Liver (tissue), 9 donors: ENCODE measurements around the gene OSBPL10. TPM values are rescaled to one million over a fixed set of nuclear protein-coding genes. Genes with fewer than 3 reads are reported as not detected.

Experiments
- DNase-seq: peaks from one replicate; pipeline ENCODE4 v3.0.0-alpha.2; 2017; ENCODE audit warnings: low spot score
- H3K27ac ChIP-seq, 2 donors: one replicate each; pipeline ENCODE4 v1.7.0; 2013; ENCODE audit warnings: inconsistent platforms in 2 of 2, low read length in 2 of 2, control low read depth in 1 of 2, low read depth in 1 of 2, mild to moderate bottlenecking in 1 of 2
- H3K27me3 ChIP-seq, 4 donors: one replicate each; pipeline versions ENCODE4 v1.6.1 to v1.7.0; 2013; ENCODE audit warnings: low read length in 3 of 4, inconsistent platforms in 1 of 4, mild to moderate bottlenecking in 1 of 4, moderate library complexity in 1 of 4; ENCODE audit not compliant: control insufficient read depth in 4 of 4, insufficient read depth in 4 of 4
- H3K36me3 ChIP-seq, 4 donors: one replicate each; pipeline versions ENCODE4 v1.6.1 to v1.7.0; 2013; ENCODE audit warnings: low read length in 3 of 4, mild to moderate bottlenecking in 3 of 4, low read depth in 1 of 4, moderate library complexity in 1 of 4; ENCODE audit not compliant: control insufficient read depth in 4 of 4, insufficient read depth in 3 of 4
- H3K4me1 ChIP-seq, 4 donors: one replicate each; pipeline versions ENCODE4 v1.6.1 to v1.7.0; 2013; ENCODE audit warnings: low read length in 3 of 4, mild to moderate bottlenecking in 3 of 4, moderate library complexity in 1 of 4; ENCODE audit not compliant: control insufficient read depth in 4 of 4, insufficient read depth in 4 of 4
- H3K4me3 ChIP-seq, 3 donors: one replicate each; pipeline versions ENCODE4 v1.6.1 to v1.7.0; 2013; ENCODE audit warnings: low read length in 3 of 3, control low read depth in 1 of 3, low read depth in 1 of 3, mild to moderate bottlenecking in 1 of 3
- H3K9ac ChIP-seq, 2 donors: one replicate each; pipeline ENCODE4 v1.7.0; 2013; ENCODE audit warnings: low read length in 2 of 2, mild to moderate bottlenecking in 2 of 2, moderate library complexity in 2 of 2, control low read depth in 1 of 2, low read depth in 1 of 2
- H3K9me3 ChIP-seq, 4 donors: one replicate each; pipeline versions ENCODE4 v1.6.1 to v1.7.0; 2013; ENCODE audit warnings: low read length in 3 of 4; ENCODE audit not compliant: control insufficient read depth in 4 of 4
- EGR1 ChIP-seq, 2 donors: IDR thresholded peaks; 2 replicates each; pipeline ENCODE4 v1.6.1; 2016 to 2018; ENCODE audit warnings: antibody characterized with exemption in 2 of 2, low read depth in 2 of 2
- FOXA1 ChIP-seq: IDR thresholded peaks from 2 replicates; pipeline ENCODE4 v1.6.1; 2016; ENCODE audit warnings: antibody characterized with exemption
- FOXA2 ChIP-seq: IDR thresholded peaks from 2 replicates; pipeline ENCODE4 v1.6.1; 2016; ENCODE audit warnings: antibody characterized with exemption
- GABPA ChIP-seq, 2 donors: IDR thresholded peaks in 1 of 2; conservative IDR thresholded peaks in 1 of 2; 2 replicates each; pipeline ENCODE4 v1.6.1; 2016; ENCODE audit warnings: antibody characterized with exemption in 2 of 2, mild to moderate bottlenecking in 1 of 2, moderate library complexity in 1 of 2
- HNF4A ChIP-seq, 2 donors: conservative IDR thresholded peaks; 2 replicates each; pipeline ENCODE4 v1.6.1; 2016; ENCODE audit warnings: antibody characterized with exemption in 2 of 2, mild to moderate bottlenecking in 2 of 2
- HNF4G ChIP-seq: IDR thresholded peaks from 2 replicates; pipeline ENCODE4 v1.6.1; 2016; ENCODE audit warnings: antibody characterized with exemption
- JUND ChIP-seq, 2 donors: IDR thresholded peaks; 2 replicates each; pipeline ENCODE4 v1.6.1; 2016; ENCODE audit warnings: antibody characterized with exemption in 2 of 2
- MAX ChIP-seq: IDR thresholded peaks from 2 replicates; pipeline ENCODE4 v1.6.1; 2016; ENCODE audit warnings: antibody characterized with exemption
- NR2F2 ChIP-seq: IDR thresholded peaks from 2 replicates; pipeline ENCODE4 v1.6.1; 2016; ENCODE audit warnings: antibody characterized with exemption
- RAD21 ChIP-seq, 2 donors: IDR thresholded peaks; 2 replicates each; pipeline ENCODE4 v1.6.1; 2016; ENCODE audit warnings: antibody characterized with exemption in 2 of 2, mild to moderate bottlenecking in 2 of 2
- RXRA ChIP-seq, 2 donors: IDR thresholded peaks; 2 replicates each; pipeline ENCODE4 v1.6.1; 2017 to 2018; ENCODE audit warnings: antibody characterized with exemption in 2 of 2, mild to moderate bottlenecking in 1 of 2
- SP1 ChIP-seq: IDR thresholded peaks from 2 replicates; pipeline ENCODE4 v1.6.1; 2018; ENCODE audit warnings: antibody characterized with exemption, mild to moderate bottlenecking
- TAF1 ChIP-seq: conservative IDR thresholded peaks from 2 replicates; pipeline ENCODE4 v1.6.1; 2016; ENCODE audit warnings: antibody characterized with exemption, mild to moderate bottlenecking
- YY1 ChIP-seq: IDR thresholded peaks from 2 replicates; pipeline ENCODE4 v1.6.1; 2016; ENCODE audit warnings: antibody characterized with exemption, mild to moderate bottlenecking
- WGBS: extraction: QIAGEN DNeasy Blood & Tissue Kit; methylation state at CpG from one replicate; pipeline ENCODE4 v1.1.7; 2013; 5-methylcytosine and 5-hydroxymethylcytosine counted together
- polyA plus RNA-seq, 2 donors: library from polyadenylated mRNA; stranded (reverse) in 1 of 2; unstranded in 1 of 2; fragments of 200-250 nt in 1 of 2; fragments of >200 nt in 1 of 2; fragmentation: Nextera tagmentation in 1 of 2; extraction: Ambion mirVana in 1 of 2; gene quantifications; one replicate each; pipeline versions ENCODE4 v1.2.1 to v1.2.3, GENCODE V29; 2013 to 2015
- total RNA-seq, 2 donors: library from RNA; depleted of rRNA; stranded (reverse); fragments of >200 nt; gene quantifications; one replicate each; pipeline ENCODE4 v1.2.3, GENCODE V29; 2014
- TF ChIP-seq, protein P1 (sequence below): IDR thresholded peaks from 2 replicates; pipeline ENCODE4 v1.6.1; 2016; ENCODE audit warnings: antibody characterized with exemption
- TF ChIP-seq, protein P2 (sequence below): IDR thresholded peaks from 2 replicates; pipeline ENCODE4 v1.6.1; 2016; ENCODE audit warnings: antibody characterized with exemption
- TF ChIP-seq, protein P3 (sequence below): fragments of 150-350 bp; IDR thresholded peaks from 2 replicates; pipeline ENCODE4 v1.5.1; 2017; ENCODE audit warnings: improper control_type of control experiment, low read depth, low read length; ENCODE audit not compliant: missing input control
- TF ChIP-seq, protein P4 (sequence below): IDR thresholded peaks from 2 replicates; pipeline ENCODE4 v1.6.1; 2016; ENCODE audit warnings: antibody characterized with exemption, mild to moderate bottlenecking
- donor health status: healthy.
- donor health status: healthy.
- donor health status: healthy.
- donor health status: healthy.
- donor health status: healthy.

The OSBPL10 gene
- total and polyA plus RNA-seq, 4 donors = 0.75 to 4.0 (median 1.7) TPM

DNA sequence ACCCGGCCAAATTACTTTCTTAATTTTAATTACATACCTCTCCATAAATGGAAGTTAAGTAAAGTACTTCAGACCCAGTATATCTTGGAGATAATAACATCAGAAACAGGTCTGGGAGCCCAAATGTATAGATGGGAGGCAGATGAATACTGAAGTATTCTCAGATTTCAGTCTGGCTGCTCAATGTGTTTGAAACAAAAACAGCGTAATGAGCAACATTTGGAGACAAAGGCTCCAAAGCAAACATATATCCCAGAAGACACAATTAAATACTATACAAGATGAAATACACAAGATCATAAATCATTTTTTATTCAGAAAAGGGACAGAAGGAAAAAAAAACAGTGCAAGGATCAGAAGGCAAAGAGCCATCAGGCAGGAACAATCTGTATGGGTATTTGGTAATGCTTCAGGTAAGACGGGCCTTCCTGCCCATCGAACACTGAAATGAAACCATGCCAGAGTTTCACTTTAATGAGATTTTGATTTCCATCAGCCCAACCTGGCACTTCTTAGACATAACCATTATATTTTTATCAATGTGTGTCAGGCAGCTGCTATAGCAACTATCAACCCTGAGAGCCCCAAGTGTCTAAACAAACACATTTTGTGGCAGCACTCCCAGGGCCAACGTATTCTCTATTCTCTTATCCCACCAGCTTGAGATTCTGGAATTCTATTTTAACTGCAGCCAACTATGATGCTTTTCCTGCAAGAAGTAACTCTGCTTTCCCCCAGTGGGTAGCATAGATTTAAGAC, 237.6 kb downstream of the OSBPL10 start (continued):
- no peak for TF ChIP-seq RXRA (IDR thresholded peaks at IDR 0.05)
- TF ChIP-seq HNF4A (conservative IDR thresholded peaks at IDR 0.05) = no peak
- no peak for TF ChIP-seq SP1
- no peak for TF ChIP-seq YY1
- TF ChIP-seq NR2F2 = no peak
- TF ChIP-seq HNF4G = no peak
- TF ChIP-seq JUND (IDR thresholded peaks at IDR 0.05) = no peak
- TF ChIP-seq FOXA2 = no peak
- TF ChIP-seq TAF1 = no peak
- TF ChIP-seq, protein P1, sequence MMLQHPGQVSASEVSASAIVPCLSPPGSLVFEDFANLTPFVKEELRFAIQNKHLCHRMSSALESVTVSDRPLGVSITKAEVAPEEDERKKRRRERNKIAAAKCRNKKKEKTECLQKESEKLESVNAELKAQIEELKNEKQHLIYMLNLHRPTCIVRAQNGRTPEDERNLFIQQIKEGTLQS = no peak
- TF ChIP-seq GABPA (IDR thresholded peaks at IDR 0.05 in 1 of 2, conservative IDR thresholded peaks at IDR 0.05 in 1 of 2) = no peak

DNA sequence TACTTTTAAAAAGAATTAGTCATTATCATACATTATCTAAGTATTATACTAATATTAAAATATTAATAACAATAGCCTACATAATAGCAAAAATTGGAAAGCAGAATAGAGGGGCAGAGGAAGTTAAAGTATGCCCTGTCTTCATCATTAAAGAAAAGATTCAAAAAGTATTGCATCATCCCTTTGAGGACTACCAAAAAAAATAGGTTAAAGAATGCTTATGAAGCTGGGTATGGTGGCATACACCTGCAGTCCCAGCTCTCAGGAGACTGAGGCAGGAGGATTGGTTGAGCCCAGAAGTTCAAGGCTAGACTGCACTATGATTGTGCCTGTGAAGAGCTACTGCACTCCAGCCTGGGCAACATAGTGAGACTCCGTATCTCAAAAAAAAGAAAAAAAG, 240.7 kb downstream of the OSBPL10 start:
- Histone ChIP-seq H3K36me3 (no peaks in the 10 kb centered on the region), H3K27me3 (no peaks in the 10 kb centered on the region), H3K4me3 (no peak overlapping the region), H3K9ac (no peak overlapping the region), H3K4me1 (peaks cover 2 to 8% (median 4%) of the 10 kb centered on the region in 4 donors), H3K27ac (no peak overlapping the region), H3K9me3 (no peaks in the 10 kb centered on the region)
- no peak for DNase-seq
- TF ChIP-seq GABPA (IDR thresholded peaks at IDR 0.05 in 1 of 2, conservative IDR thresholded peaks at IDR 0.05 in 1 of 2) (no peak), NR2F2 (no peak), FOXA1 (no peak), RAD21 (IDR thresholded peaks at IDR 0.05) (no peak), RXRA (IDR thresholded peaks at IDR 0.05) (no peak), TAF1 (no peak), YY1 (no peak), JUND (IDR thresholded peaks at IDR 0.05) (no peak), MAX (no peak), FOXA2 (no peak), EGR1 (IDR thresholded peaks at IDR 0.05; ENCODE audit: low read depth in 2 of 2) (no peak), HNF4G (no peak)
- 98% methylated on average over 1 of the region's 1 CpG for WGBS

GRCh38 chr3:31738412-31738811, 242.7 kb downstream of the OSBPL10 start:
- Histone ChIP-seq H3K27ac (no peak overlapping the region), H3K4me1 (peaks cover 2 to 8% (median 4%) of the 10 kb centered on the region in 4 donors), H3K27me3 (no peaks in the 10 kb centered on the region), H3K4me3 (no peak overlapping the region), H3K36me3 (no peaks in the 10 kb centered on the region), H3K9me3 (no peaks in the 10 kb centered on the region), H3K9ac (no peak overlapping the region)
- no peak for DNase-seq
- TF ChIP-seq, protein P2, sequence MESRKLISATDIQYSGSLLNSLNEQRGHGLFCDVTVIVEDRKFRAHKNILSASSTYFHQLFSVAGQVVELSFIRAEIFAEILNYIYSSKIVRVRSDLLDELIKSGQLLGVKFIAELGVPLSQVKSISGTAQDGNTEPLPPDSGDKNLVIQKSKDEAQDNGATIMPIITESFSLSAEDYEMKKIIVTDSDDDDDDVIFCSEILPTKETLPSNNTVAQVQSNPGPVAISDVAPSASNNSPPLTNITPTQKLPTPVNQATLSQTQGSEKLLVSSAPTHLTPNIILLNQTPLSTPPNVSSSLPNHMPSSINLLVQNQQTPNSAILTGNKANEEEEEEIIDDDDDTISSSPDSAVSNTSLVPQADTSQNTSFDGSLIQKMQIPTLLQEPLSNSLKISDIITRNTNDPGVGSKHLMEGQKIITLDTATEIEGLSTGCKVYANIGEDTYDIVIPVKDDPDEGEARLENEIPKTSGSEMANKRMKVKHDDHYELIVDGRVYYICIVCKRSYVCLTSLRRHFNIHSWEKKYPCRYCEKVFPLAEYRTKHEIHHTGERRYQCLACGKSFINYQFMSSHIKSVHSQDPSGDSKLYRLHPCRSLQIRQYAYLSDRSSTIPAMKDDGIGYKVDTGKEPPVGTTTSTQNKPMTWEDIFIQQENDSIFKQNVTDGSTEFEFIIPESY = no peak
- TF ChIP-seq, protein P3, sequence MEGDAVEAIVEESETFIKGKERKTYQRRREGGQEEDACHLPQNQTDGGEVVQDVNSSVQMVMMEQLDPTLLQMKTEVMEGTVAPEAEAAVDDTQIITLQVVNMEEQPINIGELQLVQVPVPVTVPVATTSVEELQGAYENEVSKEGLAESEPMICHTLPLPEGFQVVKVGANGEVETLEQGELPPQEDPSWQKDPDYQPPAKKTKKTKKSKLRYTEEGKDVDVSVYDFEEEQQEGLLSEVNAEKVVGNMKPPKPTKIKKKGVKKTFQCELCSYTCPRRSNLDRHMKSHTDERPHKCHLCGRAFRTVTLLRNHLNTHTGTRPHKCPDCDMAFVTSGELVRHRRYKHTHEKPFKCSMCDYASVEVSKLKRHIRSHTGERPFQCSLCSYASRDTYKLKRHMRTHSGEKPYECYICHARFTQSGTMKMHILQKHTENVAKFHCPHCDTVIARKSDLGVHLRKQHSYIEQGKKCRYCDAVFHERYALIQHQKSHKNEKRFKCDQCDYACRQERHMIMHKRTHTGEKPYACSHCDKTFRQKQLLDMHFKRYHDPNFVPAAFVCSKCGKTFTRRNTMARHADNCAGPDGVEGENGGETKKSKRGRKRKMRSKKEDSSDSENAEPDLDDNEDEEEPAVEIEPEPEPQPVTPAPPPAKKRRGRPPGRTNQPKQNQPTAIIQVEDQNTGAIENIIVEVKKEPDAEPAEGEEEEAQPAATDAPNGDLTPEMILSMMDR = no peak
- no peak for TF ChIP-seq HNF4A (conservative IDR thresholded peaks at IDR 0.05)
- no peak for TF ChIP-seq JUND (IDR thresholded peaks at IDR 0.05)
- no peak for TF ChIP-seq RAD21 (IDR thresholded peaks at IDR 0.05)
- no peak for TF ChIP-seq SP1
- TF ChIP-seq FOXA1 = no peak
- TF ChIP-seq YY1 = no peak
- TF ChIP-seq, protein P4, sequence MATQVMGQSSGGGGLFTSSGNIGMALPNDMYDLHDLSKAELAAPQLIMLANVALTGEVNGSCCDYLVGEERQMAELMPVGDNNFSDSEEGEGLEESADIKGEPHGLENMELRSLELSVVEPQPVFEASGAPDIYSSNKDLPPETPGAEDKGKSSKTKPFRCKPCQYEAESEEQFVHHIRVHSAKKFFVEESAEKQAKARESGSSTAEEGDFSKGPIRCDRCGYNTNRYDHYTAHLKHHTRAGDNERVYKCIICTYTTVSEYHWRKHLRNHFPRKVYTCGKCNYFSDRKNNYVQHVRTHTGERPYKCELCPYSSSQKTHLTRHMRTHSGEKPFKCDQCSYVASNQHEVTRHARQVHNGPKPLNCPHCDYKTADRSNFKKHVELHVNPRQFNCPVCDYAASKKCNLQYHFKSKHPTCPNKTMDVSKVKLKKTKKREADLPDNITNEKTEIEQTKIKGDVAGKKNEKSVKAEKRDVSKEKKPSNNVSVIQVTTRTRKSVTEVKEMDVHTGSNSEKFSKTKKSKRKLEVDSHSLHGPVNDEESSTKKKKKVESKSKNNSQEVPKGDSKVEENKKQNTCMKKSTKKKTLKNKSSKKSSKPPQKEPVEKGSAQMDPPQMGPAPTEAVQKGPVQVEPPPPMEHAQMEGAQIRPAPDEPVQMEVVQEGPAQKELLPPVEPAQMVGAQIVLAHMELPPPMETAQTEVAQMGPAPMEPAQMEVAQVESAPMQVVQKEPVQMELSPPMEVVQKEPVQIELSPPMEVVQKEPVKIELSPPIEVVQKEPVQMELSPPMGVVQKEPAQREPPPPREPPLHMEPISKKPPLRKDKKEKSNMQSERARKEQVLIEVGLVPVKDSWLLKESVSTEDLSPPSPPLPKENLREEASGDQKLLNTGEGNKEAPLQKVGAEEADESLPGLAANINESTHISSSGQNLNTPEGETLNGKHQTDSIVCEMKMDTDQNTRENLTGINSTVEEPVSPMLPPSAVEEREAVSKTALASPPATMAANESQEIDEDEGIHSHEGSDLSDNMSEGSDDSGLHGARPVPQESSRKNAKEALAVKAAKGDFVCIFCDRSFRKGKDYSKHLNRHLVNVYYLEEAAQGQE = no peak
- TF ChIP-seq, protein P1 = no peak
- no peak for TF ChIP-seq HNF4G
- 48% methylated on average over 7 of the region's 7 CpGs for WGBS
